ENCODE measurements around the gene RFNG. TPM values are rescaled to one million over a fixed set of nuclear protein-coding genes. Genes with fewer than 3 reads are reported as not detected.

Gene RFNG
- total and polyA plus RNA-seq, 2 of the 13 experiments (the other 11 are each of a cell fraction or from before 2014, with no cell fraction given), result 61.4 to 64.0 TPM

DNA sequence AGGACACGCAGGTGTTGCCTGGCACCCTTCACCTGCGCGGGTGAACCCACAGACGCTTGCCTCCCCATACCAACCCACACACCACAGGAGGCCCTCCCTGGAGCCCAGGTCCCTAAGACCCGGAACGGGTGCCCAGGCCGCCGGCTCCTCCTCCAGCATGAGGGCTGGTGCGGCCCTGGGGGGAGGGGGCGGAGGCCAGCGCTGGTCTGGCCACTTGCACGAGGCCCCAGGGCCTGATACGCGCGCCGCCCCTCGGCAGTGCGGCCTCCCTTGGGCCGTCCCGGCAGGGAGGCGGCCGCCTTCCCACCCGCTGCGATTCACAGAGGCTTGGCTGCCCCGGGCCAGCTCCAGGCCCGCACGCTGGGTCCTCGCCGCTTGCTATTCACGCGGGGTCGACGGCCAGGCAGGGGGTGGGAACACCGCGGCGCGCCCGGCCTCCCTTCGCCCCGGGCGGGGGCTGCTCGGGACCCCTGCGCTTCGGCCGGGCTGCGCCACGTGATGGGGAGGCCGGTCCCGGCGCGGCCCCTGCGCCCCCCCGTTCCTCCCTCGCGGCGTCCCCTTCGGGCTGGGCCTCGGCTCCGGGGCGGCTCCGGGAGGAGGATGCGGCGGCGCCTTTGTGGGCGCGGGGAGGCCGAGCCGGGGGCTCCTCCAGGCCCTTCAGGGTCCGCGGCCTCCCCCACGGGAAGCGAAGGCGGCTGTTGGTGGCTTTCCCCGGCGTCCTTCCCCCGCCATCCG lies 45.7 kb upstream of the RFNG start (continued):
- no peak; the same call in 1 of the 2 replicates for TF ChIP-seq ZNF225 (CRISPR knock-in tag; IDR thresholded peaks at IDR 0.05)
- TF ChIP-seq ZSCAN5A (CRISPR knock-in tag; IDR thresholded peaks at IDR 0.05; ENCODE audit: borderline replicate concordance), result no peak
- no peak; the same call in 1 of the 2 replicates for TF ChIP-seq RXRA (CRISPR knock-in tag; IDR thresholded peaks at IDR 0.05)
- TF ChIP-seq ZNF33B (CRISPR knock-in tag; IDR thresholded peaks at IDR 0.05), result no peak
- 0 out of 2 replicates have a peak, but pooled peaks have one; percentile 71 for TF ChIP-seq JUNB (CRISPR knock-in tag; IDR thresholded peaks at IDR 0.05; ENCODE audit: borderline replicate concordance)
- TF ChIP-seq ZNF30 (CRISPR knock-in tag; IDR thresholded peaks at IDR 0.05), result no peak
- TF ChIP-seq ZNF280D (CRISPR knock-in tag; IDR thresholded peaks at IDR 0.05), result peak; percentile 56; the same call in 1 of the 2 replicates
- no peak for TF ChIP-seq SAFB2 (CRISPR knock-in tag; IDR thresholded peaks at IDR 0.05; ENCODE audit: borderline replicate concordance, low read depth)
- TF ChIP-seq GTF3A (CRISPR knock-in tag; conservative IDR thresholded peaks at IDR 0.05), result no peak
- TF ChIP-seq ZNF766 (CRISPR knock-in tag; IDR thresholded peaks at IDR 0.05; ENCODE audit: borderline replicate concordance), result no peak; the same call in 1 of the 2 replicates
- TF ChIP-seq, protein P1, sequence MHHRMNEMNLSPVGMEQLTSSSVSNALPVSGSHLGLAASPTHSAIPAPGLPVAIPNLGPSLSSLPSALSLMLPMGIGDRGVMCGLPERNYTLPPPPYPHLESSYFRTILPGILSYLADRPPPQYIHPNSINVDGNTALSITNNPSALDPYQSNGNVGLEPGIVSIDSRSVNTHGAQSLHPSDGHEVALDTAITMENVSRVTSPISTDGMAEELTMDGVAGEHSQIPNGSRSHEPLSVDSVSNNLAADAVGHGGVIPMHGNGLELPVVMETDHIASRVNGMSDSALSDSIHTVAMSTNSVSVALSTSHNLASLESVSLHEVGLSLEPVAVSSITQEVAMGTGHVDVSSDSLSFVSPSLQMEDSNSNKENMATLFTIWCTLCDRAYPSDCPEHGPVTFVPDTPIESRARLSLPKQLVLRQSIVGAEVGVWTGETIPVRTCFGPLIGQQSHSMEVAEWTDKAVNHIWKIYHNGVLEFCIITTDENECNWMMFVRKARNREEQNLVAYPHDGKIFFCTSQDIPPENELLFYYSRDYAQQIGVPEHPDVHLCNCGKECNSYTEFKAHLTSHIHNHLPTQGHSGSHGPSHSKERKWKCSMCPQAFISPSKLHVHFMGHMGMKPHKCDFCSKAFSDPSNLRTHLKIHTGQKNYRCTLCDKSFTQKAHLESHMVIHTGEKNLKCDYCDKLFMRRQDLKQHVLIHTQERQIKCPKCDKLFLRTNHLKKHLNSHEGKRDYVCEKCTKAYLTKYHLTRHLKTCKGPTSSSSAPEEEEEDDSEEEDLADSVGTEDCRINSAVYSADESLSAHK (CRISPR knock-in tag; IDR thresholded peaks at IDR 0.05; ENCODE audit: borderline replicate concordance), result no peak
- 0 out of 2 replicates have a peak, but pooled peaks have one; percentile 18 for TF ChIP-seq HMG20B (CRISPR knock-in tag; conservative IDR thresholded peaks at IDR 0.05)
- TF ChIP-seq, protein P2, sequence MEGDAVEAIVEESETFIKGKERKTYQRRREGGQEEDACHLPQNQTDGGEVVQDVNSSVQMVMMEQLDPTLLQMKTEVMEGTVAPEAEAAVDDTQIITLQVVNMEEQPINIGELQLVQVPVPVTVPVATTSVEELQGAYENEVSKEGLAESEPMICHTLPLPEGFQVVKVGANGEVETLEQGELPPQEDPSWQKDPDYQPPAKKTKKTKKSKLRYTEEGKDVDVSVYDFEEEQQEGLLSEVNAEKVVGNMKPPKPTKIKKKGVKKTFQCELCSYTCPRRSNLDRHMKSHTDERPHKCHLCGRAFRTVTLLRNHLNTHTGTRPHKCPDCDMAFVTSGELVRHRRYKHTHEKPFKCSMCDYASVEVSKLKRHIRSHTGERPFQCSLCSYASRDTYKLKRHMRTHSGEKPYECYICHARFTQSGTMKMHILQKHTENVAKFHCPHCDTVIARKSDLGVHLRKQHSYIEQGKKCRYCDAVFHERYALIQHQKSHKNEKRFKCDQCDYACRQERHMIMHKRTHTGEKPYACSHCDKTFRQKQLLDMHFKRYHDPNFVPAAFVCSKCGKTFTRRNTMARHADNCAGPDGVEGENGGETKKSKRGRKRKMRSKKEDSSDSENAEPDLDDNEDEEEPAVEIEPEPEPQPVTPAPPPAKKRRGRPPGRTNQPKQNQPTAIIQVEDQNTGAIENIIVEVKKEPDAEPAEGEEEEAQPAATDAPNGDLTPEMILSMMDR (CRISPR knock-in tag; IDR thresholded peaks at IDR 0.05), result peak; percentile 15; the same call in 1 of the 2 replicates
- no peak; the same call in 1 of the 2 replicates for TF ChIP-seq ZNF264 (CRISPR knock-in tag; IDR thresholded peaks at IDR 0.05)
- no peak for TF ChIP-seq ZNF670 (CRISPR knock-in tag; IDR thresholded peaks at IDR 0.05; ENCODE audit: borderline replicate concordance)
- no peak for TF ChIP-seq ZBTB49 (CRISPR knock-in tag; IDR thresholded peaks at IDR 0.05; ENCODE audit: borderline replicate concordance)
- TF ChIP-seq HES4 (CRISPR knock-in tag; IDR thresholded peaks at IDR 0.05; ENCODE audit: borderline replicate concordance), result peak; percentile 46; the same call in 1 of the 2 replicates
